ENCODE results near the gene APOBEC2.
"Not testable (repeated sequence)": the region's sequence is repeated elsewhere in the genome, so short reads cannot be mapped to it uniquely, and the experiment has no call there.

The APOBEC2 gene

GRCh38 chr6:41053041-41053440, at the start of gene APOBEC2:
TSS of gene APOBEC2 (plus strand) at chr6:41053202. CDS start at chr6:41053348, 146 bp downstream.
- no peak for DNase-seq (ENCODE audit: low read depth, low spot score)
- ChIA-PET CTCF (interaction anchor here (1.0 to 10.1 kb wide), 2 partner anchors 16 to 26 kb away, joined by 3 to 90 read pairs; partner anchors contain the start of gene UNC5CL), POLR2A (no interaction called here)
- no peak for TF ChIP-seq CTCF (IDR thresholded peaks at IDR 0.05; ENCODE audit: insufficient read depth, low read length, missing control alignments)
- no peak within 1 kb of the TSS for H3K4me3 ChIP-seq (ENCODE audit: low read depth, low read length)

GRCh38 chr6:41006217-41006616, 46.8 kb upstream of the APOBEC2 start:
- DNase-seq (ENCODE audit: low read depth, low spot score); H3K4me3 ChIP-seq (ENCODE audit: low read depth, low read length); CTCF ChIA-PET; POLR2A ChIA-PET: not testable (repeated sequence)
- peak; percentile 58 for TF ChIP-seq CTCF (IDR thresholded peaks at IDR 0.05; ENCODE audit: insufficient read depth, low read length, missing control alignments)

GRCh38 chr6:41006980-41007379, 46.0 kb upstream of the APOBEC2 start:
- H3K4me3 ChIP-seq (ENCODE audit: low read depth, low read length); POLR2A ChIA-PET; CTCF ChIA-PET; DNase-seq (ENCODE audit: low read depth, low spot score): not testable (repeated sequence)

- POLR2A ChIA-PET = no interaction called here
- DNase-seq (ENCODE audit: low read depth, low spot score) = no peak
- TF ChIP-seq CTCF (IDR thresholded peaks at IDR 0.05; ENCODE audit: insufficient read depth, low read length, missing control alignments) = no peak
- H3K4me3 ChIP-seq (ENCODE audit: low read depth, low read length) = no peak overlapping the region
- CTCF ChIA-PET = interaction anchor here (1.0 to 1.8 kb wide), 4 partner anchors 9 to 22 kb away, joined by 3 to 8 read pairs (median 3); no protein-coding TSS in a partner anchor
Measured at GRCh38 chr6:41008011-41008410, 45.0 kb upstream of the APOBEC2 start.

GRCh38 chr6:41009669-41010068, 43.3 kb upstream of the APOBEC2 start:
- no peak overlapping the region for H3K4me3 ChIP-seq (ENCODE audit: low read depth, low read length)
- no peak for TF ChIP-seq CTCF (IDR thresholded peaks at IDR 0.05; ENCODE audit: insufficient read depth, low read length, missing control alignments)
- POLR2A ChIA-PET = no interaction called here
- CTCF ChIA-PET = interaction anchor here (1.4 to 2.1 kb wide), 3 partner anchors 12 to 115 kb away, joined by 4 to 10 read pairs (median 8); no protein-coding TSS in a partner anchor
- DNase-seq (ENCODE audit: low read depth, low spot score) = no peak

- no peak for TF ChIP-seq CTCF (IDR thresholded peaks at IDR 0.05; ENCODE audit: insufficient read depth, low read length, missing control alignments)
- DNase-seq (ENCODE audit: low read depth, low spot score) = no peak
- POLR2A ChIA-PET = no interaction called here
- CTCF ChIA-PET = interaction anchor here (0.7 to 2.0 kb wide), 4 partner anchors 10 to 117 kb away, joined by 4 to 7 read pairs (median 5); no protein-coding TSS in a partner anchor
- no peak overlapping the region for H3K4me3 ChIP-seq (ENCODE audit: low read depth, low read length)
Measured at GRCh38 chr6:41011673-41012072, 41.3 kb upstream of the APOBEC2 start.
